Fibroblast of lung (primary cell): Measurements from ENCODE around the gene CAPN14.

ENCODE experiments used
- CTCF ChIP-seq, 2 donors: IDR thresholded peaks in 1 of 2; conservative IDR thresholded peaks in 1 of 2; 1 replicate in 1 of 2; 2 replicates in 1 of 2; pipeline ENCODE4 v1.5.1; 2011 to 2012; ENCODE audit warnings: low read length in 2 of 2, control low read depth in 1 of 2, inconsistent platforms in 1 of 2, low read depth in 1 of 2, mild to moderate bottlenecking in 1 of 2
- EZH2 ChIP-seq: IDR thresholded peaks from 2 replicates; pipeline ENCODE4 v1.5.1; 2012; ENCODE audit warnings: low read length, control low read depth, mild to moderate bottlenecking; ENCODE audit errors: missing control alignments

GRCh38 chr2:31187166-31187565 lies 30.1 kb downstream of the CAPN14 start:
- TF ChIP-seq CTCF (conservative IDR thresholded peaks at IDR 0.05 in 1 of 2, IDR thresholded peaks at IDR 0.05 in 1 of 2; ENCODE audit: low read depth in 1 of 2, low read length in 2 of 2) (no peak), EZH2 (no peak)
